ENCODE results near the gene NLRP13. TPM values are rescaled to one million over a fixed set of nuclear protein-coding genes. Genes with fewer than 3 reads are reported as not detected.
"Not testable (repeated sequence)": the region's sequence is repeated elsewhere in the genome, so short reads cannot be mapped to it uniquely, and the experiment has no call there.

The NLRP13 gene
- total and polyA plus RNA-seq, 9 of the 15 experiments (the other 6 are each of a cell fraction or from before 2014, with no cell fraction given): not detected

GRCh38 chr19:55929258-55929657 is 2.9 kb downstream of the NLRP13 start:
- POLR2A ChIA-PET; ATAC-seq; DNase-seq (ENCODE audit: extremely low read depth in 1 of 4, low spot score in 3 of 4); H3K9me1 ChIP-seq (ENCODE audit: control insufficient read depth, insufficient read depth, low read length); BruUV-seq (replicated peaks); H3K36me3 ChIP-seq (ENCODE audit: control insufficient read depth, insufficient read depth, low read length); CTCF ChIA-PET (ENCODE audit: low intra/inter-chr PET ratio); FAIRE-seq; H3K9me3 ChIP-seq (replicated peaks; ENCODE audit: control insufficient read depth, insufficient read depth, low read depth, low read length); H3K27ac ChIP-seq (ENCODE audit: extremely low read depth, low read depth, low read length); H2AFZ ChIP-seq (ENCODE audit: low read depth, low read length); H3K4me1 ChIP-seq (replicated peaks in 1 of 2; ENCODE audit: control insufficient read depth in 2 of 2, insufficient read depth in 2 of 2, low read length in 2 of 2); H3K9ac ChIP-seq (ENCODE audit: insufficient read depth in 1 of 2, low read depth in 2 of 2, low read length in 2 of 2); H3K4me2 ChIP-seq (ENCODE audit: insufficient read depth, low read length); H3K4me3 ChIP-seq; H4K20me1 ChIP-seq (replicated peaks; ENCODE audit: control insufficient read depth, insufficient read depth, low read length); in situ Hi-C loops (cut with MboI); H3K79me2 ChIP-seq (ENCODE audit: control insufficient read depth, insufficient read depth, low read length); intact Hi-C loops (cut with micrococcal nuclease): not testable (repeated sequence)
- peaks cover 7 to 13% of the 10 kb centered on the region in 2 experiments; a peak in 4 of 5 replicates for H3K27me3 ChIP-seq (ENCODE audit: control insufficient read depth in 2 of 2, insufficient read depth in 2 of 2, low read length in 2 of 2)
- 7% methylated on average over 5 of the region's 5 CpGs for WGBS (ENCODE audit: insufficient coverage, low coverage, missing lambda C conversion rate)
- peak; percentile 62 for TF ChIP-seq ZNF146 (CRISPR knock-in tag; IDR thresholded peaks at IDR 0.05; ENCODE audit: unreplicated experiment)

DNA sequence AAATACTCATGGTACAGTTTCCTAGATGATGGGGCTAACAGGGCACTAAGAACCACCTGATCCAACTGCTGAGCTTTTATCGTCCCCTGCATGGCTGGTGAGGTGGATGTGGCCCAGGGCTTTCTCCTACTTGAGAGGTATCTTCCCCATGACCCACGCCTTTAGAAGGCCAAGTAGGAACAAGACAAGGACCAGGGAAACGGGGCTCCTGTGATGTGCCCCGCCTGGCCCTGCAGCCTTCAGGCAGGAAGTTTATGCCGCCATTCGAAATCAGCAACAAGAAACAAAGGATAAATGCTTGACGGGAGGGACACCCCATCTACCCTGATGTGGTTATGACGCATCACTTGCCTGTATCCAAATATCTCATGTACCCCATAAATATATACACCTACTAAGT is 4.1 kb downstream of the NLRP13 start:
- Histone ChIP-seq H3K4me1 (replicated peaks in 1 of 2; ENCODE audit: control insufficient read depth in 2 of 2, insufficient read depth in 2 of 2, low read length in 2 of 2) (no peaks in the 10 kb centered on the region), H4K20me1 (replicated peaks; ENCODE audit: control insufficient read depth, insufficient read depth, low read length) (no peaks in the 10 kb centered on the region), H3K9me1 (ENCODE audit: control insufficient read depth, insufficient read depth, low read length) (no peaks in the 10 kb centered on the region), H3K9me3 (replicated peaks; ENCODE audit: control insufficient read depth, insufficient read depth, low read depth, low read length) (no peaks in the 10 kb centered on the region), H3K27me3 (ENCODE audit: control insufficient read depth in 2 of 2, insufficient read depth in 2 of 2, low read length in 2 of 2) (peaks cover 5 to 11% of the 10 kb centered on the region in 2 experiments; a peak in 4 of 5 replicates), H3K27ac (ENCODE audit: extremely low read depth, low read depth, low read length) (no peak overlapping the region), H3K4me2 (ENCODE audit: insufficient read depth, low read length) (no peak overlapping the region), H3K36me3 (ENCODE audit: control insufficient read depth, insufficient read depth, low read length) (no peaks in the 10 kb centered on the region), H3K79me2 (ENCODE audit: control insufficient read depth, insufficient read depth, low read length) (no peaks in the 10 kb centered on the region), H3K9ac (ENCODE audit: insufficient read depth in 1 of 2, low read depth in 2 of 2, low read length in 2 of 2) (no peak overlapping the region), H3K4me3 (no peak overlapping the region), H2AFZ (ENCODE audit: low read depth, low read length) (no peak overlapping the region)
- intact Hi-C loops (cut with micrococcal nuclease) (no loop called here), in situ Hi-C loops (cut with MboI) (no loop called here)
- 2% methylated on average over 8 of the region's 8 CpGs for WGBS (ENCODE audit: insufficient coverage, low coverage, missing lambda C conversion rate)
- ChIA-PET CTCF (ENCODE audit: low intra/inter-chr PET ratio) (no interaction called here), POLR2A (no interaction called here)
- no peak for DNase-seq (ENCODE audit: extremely low read depth in 1 of 4, low spot score in 3 of 4)
- BruUV-seq (replicated peaks): no TSS peak
- FAIRE-seq: no peak
- ATAC-seq: no peak
- TF ChIP-seq MEIS2 (IDR thresholded peaks at IDR 0.05; ENCODE audit: partially characterized antibody): no peak
- TF ChIP-seq E2F1 (CRISPR knock-in tag; IDR thresholded peaks at IDR 0.05): no peak
- no peak for TF ChIP-seq ZBTB26 (CRISPR knock-in tag; IDR thresholded peaks at IDR 0.05)
- TF ChIP-seq RAD51 (IDR thresholded peaks at IDR 0.05; ENCODE audit: borderline replicate concordance, low read depth): no peak
- TF ChIP-seq SMARCA4 (IDR thresholded peaks at IDR 0.05): no peak
- no peak for TF ChIP-seq OTX1 (CRISPR knock-in tag; IDR thresholded peaks at IDR 0.05)
- TF ChIP-seq FIP1L1 (IDR thresholded peaks at IDR 0.05; ENCODE audit: low read depth, low read length, poor library complexity, severe bottlenecking): no peak
- TF ChIP-seq CEBPG (CRISPR knock-in tag; IDR thresholded peaks at IDR 0.05): no peak
- no peak for TF ChIP-seq CEBPG (tag; conservative IDR thresholded peaks at IDR 0.05 in 1 of 2, IDR thresholded peaks at IDR 0.05 in 1 of 2)
- TF ChIP-seq HMG20B (CRISPR knock-in tag; IDR thresholded peaks at IDR 0.05): no peak
- TF ChIP-seq ESRRB (CRISPR knock-in tag; IDR thresholded peaks at IDR 0.05; ENCODE audit: borderline replicate concordance): no peak
- no peak for TF ChIP-seq ZC3H8 (IDR thresholded peaks at IDR 0.05)
- no peak for TF ChIP-seq KDM1A (IDR thresholded peaks at IDR 0.05)
- TF ChIP-seq KAT2B (IDR thresholded peaks at IDR 0.05; ENCODE audit: low read depth, low read length): no peak
- no peak for TF ChIP-seq PCBP2 (IDR thresholded peaks at IDR 0.05; ENCODE audit: low read depth, low read length, poor library complexity, severe bottlenecking)
